Measurements from ENCODE around the gene TREH.

- TF ChIP-seq, protein P1, sequence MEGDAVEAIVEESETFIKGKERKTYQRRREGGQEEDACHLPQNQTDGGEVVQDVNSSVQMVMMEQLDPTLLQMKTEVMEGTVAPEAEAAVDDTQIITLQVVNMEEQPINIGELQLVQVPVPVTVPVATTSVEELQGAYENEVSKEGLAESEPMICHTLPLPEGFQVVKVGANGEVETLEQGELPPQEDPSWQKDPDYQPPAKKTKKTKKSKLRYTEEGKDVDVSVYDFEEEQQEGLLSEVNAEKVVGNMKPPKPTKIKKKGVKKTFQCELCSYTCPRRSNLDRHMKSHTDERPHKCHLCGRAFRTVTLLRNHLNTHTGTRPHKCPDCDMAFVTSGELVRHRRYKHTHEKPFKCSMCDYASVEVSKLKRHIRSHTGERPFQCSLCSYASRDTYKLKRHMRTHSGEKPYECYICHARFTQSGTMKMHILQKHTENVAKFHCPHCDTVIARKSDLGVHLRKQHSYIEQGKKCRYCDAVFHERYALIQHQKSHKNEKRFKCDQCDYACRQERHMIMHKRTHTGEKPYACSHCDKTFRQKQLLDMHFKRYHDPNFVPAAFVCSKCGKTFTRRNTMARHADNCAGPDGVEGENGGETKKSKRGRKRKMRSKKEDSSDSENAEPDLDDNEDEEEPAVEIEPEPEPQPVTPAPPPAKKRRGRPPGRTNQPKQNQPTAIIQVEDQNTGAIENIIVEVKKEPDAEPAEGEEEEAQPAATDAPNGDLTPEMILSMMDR (IDR thresholded peaks at IDR 0.05; ENCODE audit: low read length) = no peak
- TF ChIP-seq EZH2 (optimal IDR thresholded peaks at IDR 0.05; ENCODE audit: low read depth, low read length) = no peak
Observed at GRCh38 chr11:118620529-118621070, 58.9 kb downstream of the TREH start.
